Upper lobe of right lung (tissue), 1 donor: ENCODE results near the gene RGS5. TPM values are rescaled to one million over a fixed set of nuclear protein-coding genes. Genes with fewer than 3 reads are reported as not detected.

Experiments
- ATAC-seq: fragments of 200-7000 bp; cut with Tn5 transposase; one replicate; pipeline ENCODE4 v1.9.1; 2020; ENCODE audit warnings: mild to moderate bottlenecking, moderate library complexity
- DNase-seq: peaks from one replicate; pipeline ENCODE4 v3.0.0-alpha.2; 2020
- H3K27ac ChIP-seq: fragments of 200-600 bp; one replicate; pipeline ENCODE4 v1.8.0; 2022
- H3K27me3 ChIP-seq: fragments of 200-600 bp; one replicate; pipeline ENCODE4 v1.8.0; 2022; ENCODE audit warnings: mild to moderate bottlenecking
- H3K36me3 ChIP-seq: fragments of 200-600 bp; one replicate; pipeline ENCODE4 v1.8.0; 2022
- H3K4me1 ChIP-seq: fragments of 200-600 bp; one replicate; pipeline ENCODE4 v1.8.0; 2022
- H3K4me3 ChIP-seq: fragments of 200-600 bp; one replicate; pipeline ENCODE4 v1.8.0; 2022; ENCODE audit warnings: mild to moderate bottlenecking
- H3K9me3 ChIP-seq: fragments of 200-600 bp; one replicate; pipeline ENCODE4 v1.8.0; 2022
- intact Hi-C: fragments of 100-400 bp; cut with DNase I; formaldehyde crosslinking; loops from one replicate; pipeline ENCODE4 v1.11.0; 2022
- total RNA-seq: library from RNA; stranded (reverse); fragmentation: NEBNext Ultra II Directional; extraction: Animal tissue kit (Norgen Biotek cat#: 25700); gene quantifications from one replicate; pipeline ENCODE4 v1.2.1, GENCODE V29; 2021
- TF ChIP-seq, protein P1 (sequence below): fragments of 200-600 bp; IDR thresholded peaks from one replicate; pipeline ENCODE4 v1.8.0; 2022; ENCODE audit warnings: antibody characterized with exemption
- donor health status: DM: no; HTN: yes; CAD: no; lungs with severe emphysema.

The RGS5 gene
- total RNA-seq, 1 donor from 2014 or later: 93.1 TPM

GRCh38 chr1:163161337-163161736 is 41.4 kb downstream of the RGS5 start:
- Histone ChIP-seq H3K27ac (no peak overlapping the region), H3K4me3 (no peak overlapping the region), H3K4me1 (peaks cover 11% of the 10 kb centered on the region), H3K36me3 (no peaks in the 10 kb centered on the region), H3K9me3 (no peaks in the 10 kb centered on the region), H3K27me3 (no peaks in the 10 kb centered on the region)
- DNase-seq: no peak
- intact Hi-C loops: no loop called here
- TF ChIP-seq, protein P1, sequence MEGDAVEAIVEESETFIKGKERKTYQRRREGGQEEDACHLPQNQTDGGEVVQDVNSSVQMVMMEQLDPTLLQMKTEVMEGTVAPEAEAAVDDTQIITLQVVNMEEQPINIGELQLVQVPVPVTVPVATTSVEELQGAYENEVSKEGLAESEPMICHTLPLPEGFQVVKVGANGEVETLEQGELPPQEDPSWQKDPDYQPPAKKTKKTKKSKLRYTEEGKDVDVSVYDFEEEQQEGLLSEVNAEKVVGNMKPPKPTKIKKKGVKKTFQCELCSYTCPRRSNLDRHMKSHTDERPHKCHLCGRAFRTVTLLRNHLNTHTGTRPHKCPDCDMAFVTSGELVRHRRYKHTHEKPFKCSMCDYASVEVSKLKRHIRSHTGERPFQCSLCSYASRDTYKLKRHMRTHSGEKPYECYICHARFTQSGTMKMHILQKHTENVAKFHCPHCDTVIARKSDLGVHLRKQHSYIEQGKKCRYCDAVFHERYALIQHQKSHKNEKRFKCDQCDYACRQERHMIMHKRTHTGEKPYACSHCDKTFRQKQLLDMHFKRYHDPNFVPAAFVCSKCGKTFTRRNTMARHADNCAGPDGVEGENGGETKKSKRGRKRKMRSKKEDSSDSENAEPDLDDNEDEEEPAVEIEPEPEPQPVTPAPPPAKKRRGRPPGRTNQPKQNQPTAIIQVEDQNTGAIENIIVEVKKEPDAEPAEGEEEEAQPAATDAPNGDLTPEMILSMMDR: no peak
- ATAC-seq: no peak

DNA sequence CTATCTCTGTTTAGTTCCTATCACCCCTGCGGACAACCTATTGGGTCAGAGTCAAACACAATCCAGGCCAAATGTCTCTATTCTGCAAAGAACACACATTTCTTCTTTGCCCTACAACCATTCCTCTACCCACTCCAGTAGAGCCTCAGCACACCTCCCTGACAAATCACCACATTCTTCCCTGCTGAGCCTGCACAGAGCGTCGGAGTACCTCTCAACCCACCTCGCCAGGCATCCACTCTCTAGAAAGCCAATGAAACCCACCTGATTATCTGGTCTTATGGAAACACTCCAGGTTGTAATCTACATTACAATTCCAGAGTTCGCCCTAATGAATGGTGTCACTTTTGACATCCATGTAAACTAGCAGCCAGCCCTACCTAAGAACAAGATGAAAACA is 47.1 kb downstream of the RGS5 start:
- no peak overlapping the region for H3K4me3 ChIP-seq
- TF ChIP-seq, protein P1: no peak
- no peaks in the 10 kb centered on the region for H3K4me1 ChIP-seq
- ATAC-seq: no peak
- no peak for DNase-seq
- H3K27me3 ChIP-seq: no peaks in the 10 kb centered on the region
- H3K27ac ChIP-seq: no peak overlapping the region
- no peaks in the 10 kb centered on the region for H3K36me3 ChIP-seq
- H3K9me3 ChIP-seq: no peaks in the 10 kb centered on the region
- intact Hi-C loops: no loop called here

DNA sequence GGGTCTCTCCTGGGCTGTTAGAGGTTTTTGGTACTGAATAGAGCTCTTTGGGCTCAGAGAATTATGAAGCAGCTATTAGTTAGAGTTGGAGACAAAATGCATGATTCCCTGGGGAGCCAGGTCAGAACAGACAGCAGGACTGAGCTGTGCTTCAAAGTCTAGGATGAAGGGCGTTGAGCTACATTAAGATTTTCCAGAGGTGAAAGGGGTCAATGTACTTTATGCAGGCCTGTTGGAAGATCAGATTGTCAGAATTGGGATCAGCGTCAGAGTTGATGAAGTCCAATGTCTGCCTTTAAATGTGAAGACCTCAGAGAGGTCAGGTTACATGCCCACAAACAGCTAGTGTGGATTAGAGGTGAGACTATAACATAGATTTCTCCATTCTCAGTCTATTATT is 53.8 kb downstream of the RGS5 start:
- intact Hi-C loops: no loop called here
- Histone ChIP-seq H3K36me3 (no peaks in the 10 kb centered on the region), H3K27ac (no peak overlapping the region), H3K9me3 (no peaks in the 10 kb centered on the region), H3K4me3 (no peak overlapping the region), H3K27me3 (no peaks in the 10 kb centered on the region), H3K4me1 (no peaks in the 10 kb centered on the region)
- no peak for ATAC-seq
- DNase-seq: no peak
- TF ChIP-seq, protein P1: no peak

DNA sequence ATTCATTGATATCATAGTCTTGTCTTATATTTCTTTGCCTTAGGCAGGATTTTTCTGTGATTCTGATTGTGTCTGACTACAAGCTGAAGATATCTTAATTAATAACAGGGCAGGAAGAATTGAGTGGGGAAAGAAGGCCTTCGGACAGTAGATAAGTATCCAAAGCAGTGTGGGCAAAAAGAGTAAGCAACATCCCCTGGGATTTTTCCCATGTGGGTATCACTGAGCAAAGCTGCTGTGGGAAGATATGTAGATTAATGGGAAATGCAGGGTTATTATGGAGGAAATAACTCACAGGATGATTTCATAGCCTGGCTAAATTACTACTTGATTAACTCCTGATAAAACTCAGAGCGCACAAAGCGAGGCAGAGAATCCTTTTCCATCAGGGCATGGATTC is 55.7 kb downstream of the RGS5 start:
- TF ChIP-seq, protein P1: no peak
- DNase-seq (no peak), ATAC-seq (no peak)
- no peak overlapping the region for H3K4me3 ChIP-seq
- no peaks in the 10 kb centered on the region for H3K36me3 ChIP-seq
- H3K27me3 ChIP-seq: no peaks in the 10 kb centered on the region
- H3K27ac ChIP-seq: no peak overlapping the region
- H3K9me3 ChIP-seq: no peaks in the 10 kb centered on the region
- H3K4me1 ChIP-seq: no peaks in the 10 kb centered on the region
- intact Hi-C loops: no loop called here

DNA sequence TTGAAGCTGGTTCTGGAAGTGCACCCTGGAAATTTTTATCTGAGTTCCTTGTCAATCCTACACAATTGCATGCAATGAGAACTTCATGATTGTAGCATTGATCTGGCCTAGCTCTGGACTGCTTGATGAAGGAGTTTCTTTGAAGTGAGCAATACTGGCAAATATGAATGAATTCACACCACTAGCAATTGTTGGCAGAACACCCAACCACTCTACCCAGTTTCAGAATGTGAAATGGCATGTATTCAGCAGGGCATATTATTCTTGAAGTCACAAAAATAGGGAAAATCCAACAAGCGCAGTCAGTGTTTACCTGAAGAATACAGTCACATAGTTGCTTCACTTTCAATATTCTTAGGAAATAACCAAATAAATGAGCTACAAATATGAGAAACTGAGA is 57.3 kb downstream of the RGS5 start:
- no peaks in the 10 kb centered on the region for H3K4me1 ChIP-seq
- ATAC-seq: no peak
- H3K27ac ChIP-seq: no peak overlapping the region
- intact Hi-C loops: no loop called here
- DNase-seq: no peak
- H3K36me3 ChIP-seq: no peaks in the 10 kb centered on the region
- TF ChIP-seq, protein P1: no peak
- H3K9me3 ChIP-seq: no peaks in the 10 kb centered on the region
- H3K4me3 ChIP-seq: no peak overlapping the region
- H3K27me3 ChIP-seq: no peaks in the 10 kb centered on the region

GRCh38 chr1:163144418-163144817 is 58.3 kb downstream of the RGS5 start:
- no peak for DNase-seq
- no peak for ATAC-seq
- Histone ChIP-seq H3K4me1 (no peaks in the 10 kb centered on the region), H3K4me3 (no peak overlapping the region), H3K27me3 (no peaks in the 10 kb centered on the region), H3K27ac (no peak overlapping the region), H3K9me3 (no peaks in the 10 kb centered on the region), H3K36me3 (no peaks in the 10 kb centered on the region)
- TF ChIP-seq, protein P1: no peak
- intact Hi-C loops: no loop called here
